GM18508 (cell line): ENCODE results near the gene PRRX2.
"Not testable (repeated sequence)": the region's sequence is repeated elsewhere in the genome, so short reads cannot be mapped to it uniquely, and the experiment has no call there.

ENCODE experiments used
- ATAC-seq: cut with Tn5 transposase; IDR thresholded peaks from one replicate; pipeline ENCODE4 v1.9.1; 2021; ENCODE audit warnings: moderate number of reproducible peaks; ENCODE audit not compliant: insufficient read depth, unreplicated experiment

Gene PRRX2

GRCh38 chr9:129649726-129650679, 15.4 kb upstream of the PRRX2 start:
- ATAC-seq = no peak

- no peak for ATAC-seq
These were observed 14.7 kb upstream of the PRRX2 start for GRCh38 chr9:129650680-129651235.

DNA sequence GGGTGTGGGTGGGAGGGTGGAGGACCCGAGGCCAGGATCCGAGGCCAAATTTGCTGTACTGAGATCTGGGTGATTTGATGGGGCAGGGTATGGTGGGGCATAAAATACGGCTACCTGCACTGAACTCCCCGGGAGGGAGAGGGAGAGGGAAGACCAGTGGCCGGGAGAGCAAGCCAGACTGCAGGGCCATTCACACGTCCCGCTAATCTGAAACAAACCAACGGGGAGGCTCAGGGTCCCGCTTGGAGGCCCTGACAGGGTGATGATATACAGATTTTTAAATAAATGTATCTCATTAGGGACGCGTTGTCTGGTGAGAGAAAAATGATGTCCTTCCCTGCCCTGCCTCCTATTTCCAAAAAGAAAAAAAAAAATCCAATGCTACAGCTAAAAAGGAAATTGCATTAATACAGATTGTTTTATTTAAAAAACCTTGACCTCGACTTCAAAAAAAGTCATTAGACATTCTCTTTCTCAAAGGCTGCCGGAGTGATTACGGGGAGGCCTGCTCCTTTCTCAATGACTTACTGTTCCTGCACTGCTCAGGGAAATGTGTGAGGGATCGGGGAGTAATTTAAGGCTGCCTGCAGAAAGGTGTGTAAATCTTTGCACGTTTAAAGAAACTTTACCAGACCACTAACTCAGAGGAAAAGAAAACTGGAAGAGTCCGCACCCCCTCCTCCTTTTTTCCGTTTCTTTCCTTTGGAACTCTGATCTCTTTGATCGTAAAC, 11.5 kb upstream of the PRRX2 start:
- no peak for ATAC-seq

DNA sequence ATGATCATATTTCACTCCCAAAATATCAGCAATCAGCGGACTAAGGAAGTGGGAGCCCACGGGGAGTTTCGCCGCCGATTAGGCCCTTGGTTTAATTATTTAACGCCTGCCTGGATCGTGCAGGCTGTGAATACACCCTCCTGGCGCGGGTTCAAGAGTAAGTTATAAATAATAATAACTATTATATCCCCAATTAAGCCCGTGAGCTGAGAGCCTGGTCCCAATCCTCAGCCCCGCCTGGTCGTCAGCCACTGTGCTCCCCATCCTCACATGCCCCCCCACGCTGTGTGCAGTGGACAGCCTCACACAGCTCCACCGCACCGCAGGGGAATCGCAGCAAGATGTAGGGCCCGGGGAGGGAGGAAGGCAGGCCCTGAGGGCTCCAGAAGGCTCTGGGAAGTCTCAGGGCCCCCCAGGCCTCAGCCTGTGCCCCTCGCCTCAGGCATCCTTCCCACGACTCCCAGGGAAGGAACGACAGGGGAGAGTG, 10.8 kb upstream of the PRRX2 start:
- no peak for ATAC-seq

DNA sequence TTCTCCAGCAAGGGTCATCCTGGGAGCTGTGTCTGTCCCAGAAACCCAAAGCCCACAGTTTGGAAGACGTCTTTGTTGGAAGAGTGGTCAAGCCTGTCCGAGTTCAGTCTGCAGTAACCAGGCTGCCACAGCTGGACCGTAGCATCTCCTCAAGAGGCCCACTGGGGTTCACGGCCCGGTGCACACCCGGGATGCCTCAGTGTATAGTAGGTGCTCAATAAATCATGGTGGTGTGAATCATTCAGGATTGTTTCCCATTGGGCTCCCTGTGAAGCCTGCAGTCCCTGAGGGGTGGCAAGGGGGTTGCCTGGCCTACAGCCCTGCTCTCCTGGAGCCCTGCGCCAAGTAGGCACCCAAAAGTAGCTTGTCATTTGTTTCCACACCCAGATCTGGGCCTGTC, 10.3 kb upstream of the PRRX2 start:
- no peak for ATAC-seq

GRCh38 chr9:129655696-129656095, 9.8 kb upstream of the PRRX2 start:
- ATAC-seq = no peak

- no peak for ATAC-seq
These were observed 8.6 kb upstream of the PRRX2 start for GRCh38 chr9:129656795-129657390.

GRCh38 chr9:129661029-129661428, 4.4 kb upstream of the PRRX2 start:
- no peak for ATAC-seq

DNA sequence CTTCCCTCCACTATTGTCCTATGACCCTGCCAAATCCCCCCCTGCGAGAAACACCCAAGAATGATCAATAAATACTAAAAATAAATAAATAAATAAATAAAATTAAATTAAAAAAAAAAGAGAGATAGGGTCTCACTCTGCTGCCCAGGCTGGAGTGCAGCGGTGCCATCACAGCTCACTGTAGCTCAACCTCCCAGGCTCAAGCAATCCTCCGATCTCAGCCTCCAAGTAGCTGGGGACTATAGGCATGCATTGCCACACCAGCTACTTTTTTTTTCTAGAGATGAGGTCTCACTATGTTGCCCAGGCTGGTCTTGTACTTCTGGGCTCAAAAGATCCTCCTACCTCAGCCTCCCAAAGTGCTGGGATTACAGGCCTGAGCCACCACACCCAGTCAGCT, 3.2 kb upstream of the PRRX2 start:
- ATAC-seq = not testable (repeated sequence)

GRCh38 chr9:129664746-129665388, 580 bp upstream of the PRRX2 start:
- ATAC-seq = no peak

GRCh38 chr9:129665814-129666520, 520 bp downstream of the PRRX2 start:
- no peak for ATAC-seq

- ATAC-seq = no peak
These were observed 1.1 kb downstream of the PRRX2 start for GRCh38 chr9:129666575-129666974.

DNA sequence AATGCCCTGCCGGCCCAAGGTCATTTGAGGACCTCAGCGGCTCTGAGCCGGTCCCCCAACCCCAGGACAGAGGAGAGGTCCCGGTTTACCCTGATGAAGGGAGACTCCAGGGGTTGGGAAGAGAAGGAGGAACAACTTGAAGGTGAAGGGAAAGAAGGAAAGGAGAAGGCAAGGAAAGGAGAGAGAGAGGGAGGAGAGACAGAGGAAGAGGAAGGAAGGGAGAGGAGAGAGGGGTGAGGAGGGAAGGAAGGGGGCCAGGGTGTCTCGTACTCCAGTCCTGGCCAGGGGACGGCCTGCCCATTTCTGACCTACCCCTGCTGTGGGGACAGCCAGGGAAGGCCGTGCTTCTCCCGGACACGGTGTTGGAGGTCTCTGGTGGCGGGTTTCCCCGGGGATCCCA, 1.9 kb downstream of the PRRX2 start:
- no peak for ATAC-seq

- no peak for ATAC-seq
These were observed 2.4 kb downstream of the PRRX2 start for GRCh38 chr9:129667850-129668249.

DNA sequence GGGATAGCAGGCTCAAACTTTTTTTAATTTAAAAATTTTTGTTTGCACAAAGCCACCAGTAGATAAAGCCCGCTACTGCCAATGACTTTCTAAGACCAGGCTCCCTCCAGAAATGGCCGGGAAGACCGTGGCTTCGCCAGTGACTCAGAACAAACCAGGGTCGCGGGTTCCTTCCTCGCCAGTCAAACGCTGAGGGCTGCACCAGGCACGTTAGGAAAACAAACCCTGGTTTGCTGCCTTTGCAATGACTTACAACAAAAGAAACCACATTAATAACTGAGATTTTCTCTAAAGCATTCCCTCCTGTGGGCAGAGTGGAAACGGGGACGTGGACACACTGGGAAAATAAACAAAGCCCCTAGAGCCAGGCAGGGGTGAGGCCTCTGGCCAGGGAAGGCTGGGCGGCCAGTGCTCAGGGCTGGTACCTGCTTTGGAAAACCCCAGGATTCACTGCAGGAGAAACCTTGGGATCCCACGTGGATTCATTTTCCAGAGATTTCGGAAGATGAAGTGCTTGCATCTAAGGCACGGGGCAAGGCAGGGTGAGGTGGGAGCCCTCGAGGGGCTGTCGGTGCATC, 3.8 kb downstream of the PRRX2 start:
- no peak for ATAC-seq

- no peak for ATAC-seq
These were observed 4.5 kb downstream of the PRRX2 start for GRCh38 chr9:129669946-129670345.

- no peak for ATAC-seq
These were observed 5.6 kb downstream of the PRRX2 start for GRCh38 chr9:129671065-129671464.

- no peak for ATAC-seq
These were observed 6.1 kb downstream of the PRRX2 start for GRCh38 chr9:129671519-129671918.

DNA sequence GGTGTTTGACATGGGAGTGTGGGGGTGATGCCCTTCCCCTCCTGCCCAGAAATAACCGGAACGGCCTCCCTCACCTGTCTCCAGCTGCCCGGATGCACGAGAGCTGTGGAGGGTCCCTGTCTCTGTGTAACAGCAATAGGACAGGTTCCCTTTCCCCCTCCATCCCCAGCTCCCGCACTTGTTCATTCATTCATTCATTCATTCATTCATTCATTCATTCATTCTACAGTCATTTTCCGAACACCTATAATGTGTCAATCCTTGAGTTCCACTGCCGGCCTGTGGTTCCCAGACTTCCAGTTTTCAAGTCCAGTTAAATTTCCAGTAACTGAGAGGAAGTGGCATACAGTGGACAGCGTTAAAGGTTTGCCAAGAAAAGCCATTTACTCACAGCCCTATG, 7.3 kb downstream of the PRRX2 start:
- ATAC-seq = no peak
